ENCODE measurements around the gene HNRNPA1.
A peak's percentile ranks its signal among the peaks of the same experiment; 100 is the strongest.

Gene HNRNPA1

DNA sequence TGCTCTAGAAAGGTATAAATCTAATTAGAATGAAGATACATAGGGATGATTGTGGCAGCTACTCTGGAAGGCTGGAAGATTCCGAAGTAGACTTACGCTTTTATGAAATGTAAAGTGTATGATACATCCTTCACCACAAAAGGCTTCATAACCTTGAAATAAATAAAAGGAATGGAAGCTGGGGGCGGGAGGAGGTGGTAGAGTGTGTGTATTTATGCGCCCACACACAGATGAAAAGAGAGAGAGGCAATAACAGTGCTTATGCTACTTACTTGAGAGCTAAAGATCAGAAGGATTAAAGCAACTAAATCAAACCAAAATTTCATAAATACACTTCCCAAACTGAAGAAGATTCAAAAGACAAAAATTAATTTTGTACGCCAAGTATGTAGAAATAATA, 31.0 kb upstream of the HNRNPA1 start:
- peaks cover 83% of the 10 kb centered on the region for H3K36me3 ChIP-seq (ENCODE audit: insufficient read depth, low read length)
- no peak overlapping the region for H3K27ac ChIP-seq
- no peaks in the 10 kb centered on the region for H3K9me3 ChIP-seq (ENCODE audit: low read depth, low read length)
- H3K4me3 ChIP-seq: no peak overlapping the region
- peak overlapping the region; percentile 0 for H3K9ac ChIP-seq (ENCODE audit: insufficient read length)
- DNase-seq (ENCODE audit: low read depth, low spot score): no peak
- no peak for TF ChIP-seq POLR2AphosphoS5 (IDR thresholded peaks at IDR 0.05; ENCODE audit: borderline replicate concordance, low read depth, low read length)
- no peak for TF ChIP-seq EZH2 (IDR thresholded peaks at IDR 0.05)
- no peak for TF ChIP-seq FOXP2 (optimal IDR thresholded peaks at IDR 0.05; ENCODE audit: control extremely low read depth, extremely low read length, insufficient read depth)

GRCh38 chr12:54251667-54252284, 28.8 kb upstream of the HNRNPA1 start:
- Histone ChIP-seq H3K9me3 (ENCODE audit: low read depth, low read length) (no peaks in the 10 kb centered on the region), H3K36me3 (ENCODE audit: insufficient read depth, low read length) (peaks cover 87% of the 10 kb centered on the region), H3K9ac (ENCODE audit: insufficient read length) (no peak overlapping the region), H3K27ac (peak overlapping the region; percentile 62), H3K4me3 (no peak overlapping the region)
- no peak for DNase-seq (ENCODE audit: low read depth, low spot score)
- no peak for TF ChIP-seq POLR2AphosphoS5 (IDR thresholded peaks at IDR 0.05; ENCODE audit: borderline replicate concordance, low read depth, low read length)
- TF ChIP-seq EZH2 (IDR thresholded peaks at IDR 0.05): no peak
- no peak for TF ChIP-seq FOXP2 (optimal IDR thresholded peaks at IDR 0.05; ENCODE audit: control extremely low read depth, extremely low read length, insufficient read depth)

GRCh38 chr12:54253240-54253639, 27.3 kb upstream of the HNRNPA1 start:
- DNase-seq (ENCODE audit: low read depth, low spot score): no peak
- Histone ChIP-seq H3K9ac (ENCODE audit: insufficient read length) (no peak overlapping the region), H3K27ac (peak overlapping the region; percentile 62; the same call in 1 of the 2 replicates), H3K4me3 (no peak overlapping the region), H3K9me3 (ENCODE audit: low read depth, low read length) (no peaks in the 10 kb centered on the region), H3K36me3 (ENCODE audit: insufficient read depth, low read length) (peaks cover 87% of the 10 kb centered on the region)
- TF ChIP-seq POLR2AphosphoS5 (IDR thresholded peaks at IDR 0.05; ENCODE audit: borderline replicate concordance, low read depth, low read length) (no peak), FOXP2 (optimal IDR thresholded peaks at IDR 0.05; ENCODE audit: control extremely low read depth, extremely low read length, insufficient read depth) (no peak), EZH2 (IDR thresholded peaks at IDR 0.05) (no peak)

- Histone ChIP-seq H3K4me3 (peak overlapping the region; percentile 85), H3K9me3 (ENCODE audit: low read depth, low read length) (no peaks in the 10 kb centered on the region), H3K27ac (peak overlapping the region; percentile 96), H3K36me3 (ENCODE audit: insufficient read depth, low read length) (peaks cover 58% of the 10 kb centered on the region), H3K9ac (ENCODE audit: insufficient read length) (peak overlapping the region; percentile 80)
- TF ChIP-seq FOXP2 (optimal IDR thresholded peaks at IDR 0.05; ENCODE audit: control extremely low read depth, extremely low read length, insufficient read depth) (no peak), POLR2AphosphoS5 (IDR thresholded peaks at IDR 0.05; ENCODE audit: borderline replicate concordance, low read depth, low read length) (no peak), EZH2 (IDR thresholded peaks at IDR 0.05) (no peak)
- DNase-seq (ENCODE audit: low read depth, low spot score): no peak
These were observed 23.2 kb upstream of the HNRNPA1 start for GRCh38 chr12:54257332-54257731.

DNA sequence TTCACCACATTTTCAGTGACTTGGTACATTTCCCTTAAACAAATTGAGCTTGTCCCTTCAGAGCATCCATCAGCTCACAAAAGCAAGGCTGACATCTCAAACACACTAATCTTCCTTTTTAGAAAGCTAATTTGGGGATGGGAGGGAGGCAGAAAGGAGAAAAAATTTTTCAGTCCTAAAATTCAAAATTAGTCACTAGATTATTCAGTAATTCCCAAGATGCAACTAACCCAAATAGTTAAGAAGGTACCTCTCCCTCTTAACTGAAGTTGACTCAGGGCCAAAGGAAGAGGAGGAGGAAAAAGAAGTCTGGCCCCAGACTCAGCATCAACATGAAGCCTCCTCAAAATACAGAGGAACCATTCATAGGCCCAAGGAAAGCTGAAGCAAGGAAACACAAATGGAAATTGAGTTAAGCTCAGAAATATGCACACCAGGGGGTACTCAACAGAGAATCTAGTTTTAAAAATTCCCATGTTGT, 22.3 kb upstream of the HNRNPA1 start:
- TF ChIP-seq EZH2 (IDR thresholded peaks at IDR 0.05): no peak
- no peak; the same call in 1 of the 2 replicates for TF ChIP-seq POLR2AphosphoS5 (IDR thresholded peaks at IDR 0.05; ENCODE audit: borderline replicate concordance, low read depth, low read length)
- no peak for TF ChIP-seq FOXP2 (optimal IDR thresholded peaks at IDR 0.05; ENCODE audit: control extremely low read depth, extremely low read length, insufficient read depth)
- no peaks in the 10 kb centered on the region for H3K9me3 ChIP-seq (ENCODE audit: low read depth, low read length)
- peak overlapping the region; percentile 85 for H3K4me3 ChIP-seq
- peak overlapping the region; percentile 96 for H3K27ac ChIP-seq
- peaks cover 49% of the 10 kb centered on the region for H3K36me3 ChIP-seq (ENCODE audit: insufficient read depth, low read length)
- peak overlapping the region; percentile 80 for H3K9ac ChIP-seq (ENCODE audit: insufficient read length)
- DNase-seq (ENCODE audit: low read depth, low spot score): no peak

- H3K4me3 ChIP-seq: peak overlapping the region; percentile 85
- H3K9ac ChIP-seq (ENCODE audit: insufficient read length): peak overlapping the region; percentile 80
- no peaks in the 10 kb centered on the region for H3K9me3 ChIP-seq (ENCODE audit: low read depth, low read length)
- H3K27ac ChIP-seq: peak overlapping the region; percentile 96
- TF ChIP-seq FOXP2 (optimal IDR thresholded peaks at IDR 0.05; ENCODE audit: control extremely low read depth, extremely low read length, insufficient read depth) (no peak), POLR2AphosphoS5 (IDR thresholded peaks at IDR 0.05; ENCODE audit: borderline replicate concordance, low read depth, low read length) (peak; percentile 60), EZH2 (IDR thresholded peaks at IDR 0.05) (no peak)
- peaks cover 37% of the 10 kb centered on the region for H3K36me3 ChIP-seq (ENCODE audit: insufficient read depth, low read length)
- DNase-seq (ENCODE audit: low read depth, low spot score): peak; percentile 92
These were observed 21.1 kb upstream of the HNRNPA1 start for GRCh38 chr12:54259194-54260011.

DNA sequence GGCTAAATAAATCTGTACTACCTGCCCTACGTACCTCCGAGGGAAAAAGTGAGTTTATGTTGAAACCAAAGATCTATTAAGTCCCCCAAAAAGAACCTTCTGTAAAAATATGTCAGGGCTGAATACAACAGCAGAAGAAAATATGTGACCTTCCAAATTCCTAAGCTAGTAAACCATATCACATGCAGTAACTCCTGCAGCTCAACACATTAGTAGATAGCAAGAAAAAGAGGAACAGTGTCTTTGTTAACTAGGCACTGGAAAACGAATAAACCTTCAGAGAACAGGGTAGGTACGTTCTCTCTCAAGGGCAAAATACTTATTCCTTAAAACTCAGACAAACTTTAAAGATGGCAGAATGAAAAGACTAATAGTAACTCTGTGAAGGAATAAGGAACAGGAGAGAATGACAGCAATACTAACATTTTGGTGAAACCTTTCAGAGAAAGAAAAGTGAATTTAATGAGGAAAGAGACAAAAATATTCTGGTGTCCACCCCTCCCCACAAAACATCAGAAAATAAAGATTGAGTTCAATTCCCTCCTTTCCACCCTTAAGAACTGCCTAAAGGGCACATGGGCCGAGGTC, 18.6 kb upstream of the HNRNPA1 start:
- H3K36me3 ChIP-seq (ENCODE audit: insufficient read depth, low read length): peaks cover 13% of the 10 kb centered on the region
- TF ChIP-seq EZH2 (IDR thresholded peaks at IDR 0.05) (no peak), POLR2AphosphoS5 (IDR thresholded peaks at IDR 0.05; ENCODE audit: borderline replicate concordance, low read depth, low read length) (no peak), FOXP2 (optimal IDR thresholded peaks at IDR 0.05; ENCODE audit: control extremely low read depth, extremely low read length, insufficient read depth) (no peak)
- no peak for DNase-seq (ENCODE audit: low read depth, low spot score)
- H3K4me3 ChIP-seq: peak overlapping the region; percentile 34
- no peaks in the 10 kb centered on the region for H3K9me3 ChIP-seq (ENCODE audit: low read depth, low read length)
- peak overlapping the region; percentile 7 for H3K9ac ChIP-seq (ENCODE audit: insufficient read length)
- H3K27ac ChIP-seq: peak overlapping the region; percentile 96

- peaks cover 7% of the 10 kb centered on the region for H3K36me3 ChIP-seq (ENCODE audit: insufficient read depth, low read length)
- no peak for DNase-seq (ENCODE audit: low read depth, low spot score)
- H3K4me3 ChIP-seq: peak overlapping the region; percentile 34
- peak overlapping the region; percentile 7 for H3K9ac ChIP-seq (ENCODE audit: insufficient read length)
- no peaks in the 10 kb centered on the region for H3K9me3 ChIP-seq (ENCODE audit: low read depth, low read length)
- TF ChIP-seq FOXP2 (optimal IDR thresholded peaks at IDR 0.05; ENCODE audit: control extremely low read depth, extremely low read length, insufficient read depth) (no peak), POLR2AphosphoS5 (IDR thresholded peaks at IDR 0.05; ENCODE audit: borderline replicate concordance, low read depth, low read length) (no peak), EZH2 (IDR thresholded peaks at IDR 0.05) (no peak)
- peak overlapping the region; percentile 96 for H3K27ac ChIP-seq
These were observed 18.1 kb upstream of the HNRNPA1 start for GRCh38 chr12:54262403-54262925.

All from SK-N-MC (cell line).